OCI-LY3 (cell line): ENCODE measurements around the gene NUMA1.
A peak's percentile ranks its signal among the peaks of the same experiment; 100 is the strongest.

Experiments
- H2AFZ ChIP-seq: fragments of 200-600, 300-600 bp; shearing (Covaris generic); 2 replicates; pipeline ENCODE4 v1.6.0; 2014; ENCODE audit warnings: antibody characterized with exemption, low read depth, low read length
- H3K27ac ChIP-seq: fragments of 200-600, 300-600 bp; sonication (generic); 2 replicates; pipeline ENCODE4 v1.5.1; 2014; ENCODE audit warnings: mild to moderate bottlenecking, low read length, moderate library complexity, mixed read lengths
- H3K27me3 ChIP-seq: fragments of 200-600, 300-600 bp; sonication (generic); 2 replicates; pipeline ENCODE4 v1.6.1; 2014; ENCODE audit warnings: low read depth, low read length, mixed read lengths
- H3K36me3 ChIP-seq: fragments of 200-600, 300-600 bp; sonication (generic); replicated peaks from 2 replicates; pipeline ENCODE3; 2014; ENCODE audit warnings: low read depth, low read length, mixed read lengths
- H3K4me1 ChIP-seq: fragments of 300-600, 200-600 bp; sonication (generic); 2 replicates; pipeline ENCODE4 v1.6.1; 2014; ENCODE audit warnings: low read length, mixed read lengths
- H3K4me2 ChIP-seq: fragments of 200-600, 300-600 bp; sonication (generic); 2 replicates; pipeline ENCODE4 v1.6.1; 2014; ENCODE audit warnings: low read length, mixed read lengths
- H3K4me3 ChIP-seq: fragments of 300-600, 200-600 bp; sonication (generic); 2 replicates; pipeline ENCODE4 v1.5.1; 2014; ENCODE audit warnings: antibody characterized with exemption, mild to moderate bottlenecking, low read length, moderate library complexity
- H3K79me2 ChIP-seq: fragments of 300-600, 200-600 bp; shearing (Covaris generic); 2 replicates; pipeline ENCODE4 v1.6.1; 2014; ENCODE audit warnings: mild to moderate bottlenecking, low read length, mixed read lengths
- H3K9ac ChIP-seq: fragments of 300-600, 200-600 bp; shearing (Covaris generic); 2 replicates; pipeline ENCODE4 v1.6.0; 2014; ENCODE audit warnings: mild to moderate bottlenecking, low read length, moderate library complexity
- H3K9me3 ChIP-seq: fragments of 200-600, 300-600 bp; shearing (Covaris generic); 2 replicates; pipeline ENCODE4 v1.6.1; 2014; ENCODE audit warnings: low read length, mixed read lengths; ENCODE audit not compliant: insufficient read depth
- H4K20me1 ChIP-seq: fragments of 200-600, 300-600 bp; sonication (generic); 2 replicates; pipeline ENCODE4 v1.6.1; 2016; ENCODE audit warnings: low read length, mixed read lengths; ENCODE audit not compliant: insufficient read depth
- CTCF ChIP-seq: fragments of 200-600, 300-600 bp; sonication (generic); IDR thresholded peaks from 2 replicates; pipeline ENCODE4 v1.5.1; 2014; ENCODE audit warnings: antibody characterized with exemption, low read length, low read depth
- EZH2phosphoT487 ChIP-seq: fragments of 200-600 bp; shearing (Covaris generic); IDR thresholded peaks from 2 replicates; pipeline ENCODE4 v1.6.1; 2018; ENCODE audit warnings: antibody characterized with exemption, mixed run types, low read depth

Gene NUMA1

GRCh38 chr11:71995726-71996291, 84.5 kb downstream of the NUMA1 start:
- H3K27ac ChIP-seq = peak overlapping the region; percentile 16; the same call in 1 of the 2 replicates

GRCh38 chr11:71994786-71995185, 85.6 kb downstream of the NUMA1 start:
- no peak overlapping the region for H2AFZ ChIP-seq
- H3K4me3 ChIP-seq = no peak overlapping the region
- TF ChIP-seq CTCF = peak; percentile 17; the same call in 1 of the 2 replicates
- no peak for TF ChIP-seq EZH2phosphoT487
- no peaks in the 10 kb centered on the region for H4K20me1 ChIP-seq
- H3K9ac ChIP-seq = no peak overlapping the region
- H3K27me3 ChIP-seq = no peaks in the 10 kb centered on the region
- peaks cover 6% of the 10 kb centered on the region; the same call in 1 of the 2 replicates for H3K79me2 ChIP-seq
- H3K9me3 ChIP-seq = no peaks in the 10 kb centered on the region
- 0 out of 2 replicates have a peak overlapping the region, but pooled peaks have one; percentile 17 for H3K4me2 ChIP-seq
- peaks cover 29% of the 10 kb centered on the region for H3K36me3 ChIP-seq
- H3K4me1 ChIP-seq = peaks cover 85% of the 10 kb centered on the region
- H3K27ac ChIP-seq = peak overlapping the region; percentile 30

More at GRCh38 chr11:71995726-71996291, 84.5 kb downstream of the NUMA1 start:
- Histone ChIP-seq H3K79me2 (peaks cover 6% of the 10 kb centered on the region; the same call in 1 of the 2 replicates), H2AFZ (no peak overlapping the region), H3K27me3 (no peaks in the 10 kb centered on the region), H3K4me3 (no peak overlapping the region), H3K4me1 (peaks cover 75% of the 10 kb centered on the region), H3K9me3 (no peaks in the 10 kb centered on the region), H3K36me3 (peaks cover 26% of the 10 kb centered on the region), H4K20me1 (no peaks in the 10 kb centered on the region), H3K4me2 (no peak overlapping the region), H3K9ac (no peak overlapping the region; the same call in 1 of the 2 replicates)
- TF ChIP-seq EZH2phosphoT487 (no peak), CTCF (no peak)

GRCh38 chr11:71992136-71992730, 88.1 kb downstream of the NUMA1 start:
- Histone ChIP-seq H3K27me3 (no peaks in the 10 kb centered on the region), H3K4me2 (peak overlapping the region; percentile 83), H3K9me3 (no peaks in the 10 kb centered on the region), H3K4me1 (peaks cover 71% of the 10 kb centered on the region), H3K27ac (peak overlapping the region; percentile 93), H3K36me3 (peaks cover 39% of the 10 kb centered on the region), H3K9ac (peak overlapping the region; percentile 70), H3K4me3 (peak overlapping the region; percentile 45), H4K20me1 (no peaks in the 10 kb centered on the region), H3K79me2 (peaks cover 6% of the 10 kb centered on the region; the same call in 1 of the 2 replicates), H2AFZ (no peak overlapping the region; the same call in 1 of the 2 replicates)
- no peak for TF ChIP-seq EZH2phosphoT487
- TF ChIP-seq CTCF = no peak

- no peak overlapping the region for H2AFZ ChIP-seq
- peak overlapping the region; percentile 45 for H3K4me3 ChIP-seq
- H3K27me3 ChIP-seq = no peaks in the 10 kb centered on the region
- no peaks in the 10 kb centered on the region for H3K9me3 ChIP-seq
- H4K20me1 ChIP-seq = no peaks in the 10 kb centered on the region
- no peak for TF ChIP-seq CTCF
- no peak for TF ChIP-seq EZH2phosphoT487
- peak overlapping the region; percentile 70 for H3K9ac ChIP-seq
- H3K36me3 ChIP-seq = peaks cover 44% of the 10 kb centered on the region
- peak overlapping the region; percentile 83 for H3K4me2 ChIP-seq
- H3K79me2 ChIP-seq = peaks cover 10% of the 10 kb centered on the region
- H3K4me1 ChIP-seq = peaks cover 78% of the 10 kb centered on the region
- H3K27ac ChIP-seq = peak overlapping the region; percentile 93
Measured at GRCh38 chr11:71991494-71991893, 88.8 kb downstream of the NUMA1 start.
